GM12878 (cell line): Measurements from ENCODE around the gene B4GALNT4. TPM values are rescaled to one million over a fixed set of nuclear protein-coding genes. Genes with fewer than 3 reads are reported as not detected.
A peak's percentile ranks its signal among the peaks of the same experiment; 100 is the strongest.

Experiments used
- ATAC-seq: fragments of 200-7000 bp; cut with Tn5 transposase; 3 replicates; pipeline ENCODE4 v1.9.1; 2020; ENCODE audit warnings: mild to moderate bottlenecking, moderate library complexity
- BruUV-seq: library from RNA; stranded (reverse); fragments of 400-500 nt; replicated peaks from 2 replicates; lab custom pipeline; 2021; lab: Mats Ljungman, UMichigan
- CTCF ChIA-PET: fragments of 300-600 bp; sonication (Branson Sonifier 250); formaldehyde crosslinking; extraction: SDS; loops from one replicate; lab custom pipeline; 2021; ENCODE audit warnings: inconsistent platforms; lab: Yijun Ruan, JAX
- POLR2A ChIA-PET: fragments of 350-600 bp; formaldehyde crosslinking; extraction: SDS; loops from one replicate; lab custom pipeline; 2021; ENCODE audit warnings: inconsistent platforms; lab: Charles Lee
- RAD21 ChIA-PET: fragments of 300-600 bp; sonication (Branson Sonifier 250); formaldehyde crosslinking; loops from one replicate; lab custom pipeline; 2023; ENCODE audit warnings: antibody characterized with exemption; ENCODE audit not compliant: unreplicated experiment; lab: Charles Lee
- SMC1A ChIA-PET: fragments of 300-600 bp; sonication (Branson Sonifier 250); formaldehyde crosslinking; loops from one replicate; lab custom pipeline; 2023; ENCODE audit not compliant: unreplicated experiment, uncharacterized antibody; lab: Charles Lee
- DNase-seq: peaks from one replicate; pipeline ENCODE4 v3.0.0-alpha.2; 2011; ENCODE audit warnings: low read depth, low spot score
- FAIRE-seq: peaks from 3 replicates; lab custom pipeline; 2011; peaks lifted over from hg19 to GRCh38; lab: Jason Lieb, UNC
- H2AFZ ChIP-seq: 2 replicates; pipeline ENCODE4 v1.6.0; 2011; ENCODE audit warnings: low read depth, low read length, control low read depth; ENCODE audit not compliant: control insufficient read depth
- H3K27ac ChIP-seq: 2 replicates; pipeline ENCODE4 v1.5.1; 2011; ENCODE audit warnings: control low read depth; ENCODE audit not compliant: control insufficient read depth, insufficient read depth
- H3K27me3 ChIP-seq, 2 experiments: replicated peaks in 1 of 2; 2 replicates each; pipeline versions ENCODE4 v1.6.0 to v1.6.1; 2011; ENCODE audit warnings: low read length in 1 of 2; ENCODE audit not compliant: control insufficient read depth in 2 of 2, insufficient read depth in 2 of 2
- H3K36me3 ChIP-seq, 2 experiments: 2 replicates each; pipeline ENCODE4 v1.5.1; 2011; ENCODE audit warnings: low read length in 1 of 2; ENCODE audit not compliant: control insufficient read depth in 2 of 2, insufficient read depth in 2 of 2
- H3K4me1 ChIP-seq: 2 replicates; pipeline ENCODE4 v1.6.1; 2011; ENCODE audit warnings: mild to moderate bottlenecking, low read length, moderate library complexity, mixed read lengths; ENCODE audit not compliant: control insufficient read depth, insufficient read depth
- H3K4me2 ChIP-seq: 2 replicates; pipeline ENCODE4 v1.6.0; 2011; ENCODE audit warnings: control low read depth; ENCODE audit not compliant: control insufficient read depth, insufficient read depth
- H3K4me3 ChIP-seq: fragments of 200-600 bp; sonication (generic); 2 replicates; pipeline ENCODE4 v1.5.1; 2016
- H3K79me2 ChIP-seq: 2 replicates; pipeline ENCODE4 v1.6.0; 2011; ENCODE audit warnings: low read length; ENCODE audit not compliant: control insufficient read depth, insufficient read depth
- H3K9ac ChIP-seq: 2 replicates; pipeline ENCODE4 v1.8.0; 2011; ENCODE audit warnings: low read length, control low read depth, mixed read lengths; ENCODE audit not compliant: control insufficient read depth, insufficient read depth
- H3K9me3 ChIP-seq: replicated peaks from 3 replicates; pipeline ENCODE4 v1.5.1; 2011; ENCODE audit warnings: mild to moderate bottlenecking, low read length; ENCODE audit not compliant: control insufficient read depth, insufficient read depth
- H4K20me1 ChIP-seq: 2 replicates; pipeline ENCODE4 v1.6.0; 2011; ENCODE audit not compliant: control insufficient read depth, insufficient read depth
- BHLHE40 ChIP-seq, 2 experiments: fragments of 450-650 bp in 1 of 2; IDR thresholded peaks; 2 replicates each; pipeline ENCODE4 v1.6.1; 2011 to 2017; ENCODE audit warnings: low read depth in 2 of 2, borderline replicate concordance in 1 of 2, improper control_type of control experiment in 1 of 2, low read length in 1 of 2, mild to moderate bottlenecking in 1 of 2
- BMI1 ChIP-seq: fragments of 450-650 bp; IDR thresholded peaks from 2 replicates; pipeline ENCODE4 v1.6.1; 2016; ENCODE audit warnings: mild to moderate bottlenecking, moderate library complexity, borderline replicate concordance
- CBFB ChIP-seq: IDR thresholded peaks from 2 replicates; pipeline ENCODE4 v1.6.1; 2016; ENCODE audit warnings: antibody characterized with exemption, low read depth
- CBX5 ChIP-seq: sonication (generic); IDR thresholded peaks from 2 replicates; pipeline ENCODE4 v1.6.1; 2016; ENCODE audit warnings: low read depth, moderate library complexity, mild to moderate bottlenecking, inconsistent platforms
- GATAD2B ChIP-seq: fragments of 450-650 bp; conservative IDR thresholded peaks from 2 replicates; pipeline ENCODE4 v1.6.1; 2017; ENCODE audit warnings: low read depth, mild to moderate bottlenecking, moderate library complexity
- IKZF2 ChIP-seq, 2 experiments: fragments of 450-650 bp; IDR thresholded peaks; 2 replicates each; pipeline ENCODE4 v1.6.1; 2017; ENCODE audit warnings: mild to moderate bottlenecking in 2 of 2, moderate library complexity in 2 of 2
- JUNB ChIP-seq: IDR thresholded peaks from 2 replicates; pipeline ENCODE4 v1.6.1; 2016; ENCODE audit warnings: antibody characterized with exemption, mild to moderate bottlenecking
- LARP7 ChIP-seq: fragments of 450-650 bp; IDR thresholded peaks from 2 replicates; pipeline ENCODE4 v1.6.1; 2017; ENCODE audit warnings: mild to moderate bottlenecking
- MEF2A ChIP-seq: IDR thresholded peaks from 2 replicates; pipeline ENCODE4 v1.6.1; 2011; ENCODE audit warnings: low read depth, mild to moderate bottlenecking, low read length, moderate library complexity; ENCODE audit not compliant: insufficient read depth
- MEF2B ChIP-seq: fragments of 450-650 bp; IDR thresholded peaks from 2 replicates; pipeline ENCODE4 v1.6.1; 2018; ENCODE audit warnings: mild to moderate bottlenecking, moderate library complexity; ENCODE audit not compliant: partially characterized antibody, poor library complexity, severe bottlenecking
- NFIC ChIP-seq: IDR thresholded peaks from 2 replicates; pipeline ENCODE4 v1.6.1; 2012; ENCODE audit warnings: low read depth, mild to moderate bottlenecking, inconsistent platforms, low read length, moderate library complexity
- NFXL1 ChIP-seq: fragments of 450-650 bp; IDR thresholded peaks from 2 replicates; pipeline ENCODE4 v1.6.1; 2017; ENCODE audit warnings: antibody characterized with exemption, mild to moderate bottlenecking, borderline replicate concordance
- NR2C2 ChIP-seq: IDR thresholded peaks from 2 replicates; pipeline ENCODE4 v1.6.1; 2011; ENCODE audit warnings: borderline replicate concordance, low read depth; ENCODE audit not compliant: control insufficient read depth, insufficient read length
- POLR2A ChIP-seq: IDR thresholded peaks from 2 replicates; pipeline ENCODE4 v1.6.1; 2011; ENCODE audit warnings: low read depth, mild to moderate bottlenecking, low read length
- POLR2AphosphoS5 ChIP-seq: IDR thresholded peaks from 2 replicates; pipeline ENCODE4 v1.6.1; 2011; ENCODE audit warnings: mild to moderate bottlenecking, low read length, inconsistent platforms
- RCOR1 ChIP-seq: conservative IDR thresholded peaks from 2 replicates; pipeline ENCODE4 v1.6.1; 2012; ENCODE audit warnings: low read depth, low read length, improper control_type of control experiment
- RFX5 ChIP-seq: IDR thresholded peaks from 2 replicates; pipeline ENCODE4 v1.6.1; 2011; ENCODE audit warnings: low read depth, low read length, improper control_type of control experiment
- SMAD1 ChIP-seq: fragments of 450-650 bp; IDR thresholded peaks from 2 replicates; pipeline ENCODE4 v1.6.1; 2018; ENCODE audit warnings: mild to moderate bottlenecking, low read depth; ENCODE audit not compliant: partially characterized antibody
- SPI1 ChIP-seq: IDR thresholded peaks from 2 replicates; pipeline ENCODE4 v1.6.1; 2011; ENCODE audit warnings: low read depth, mild to moderate bottlenecking, low read length, moderate library complexity, borderline replicate concordance; ENCODE audit not compliant: insufficient read depth
- SREBF2 ChIP-seq: IDR thresholded peaks from 2 replicates; pipeline ENCODE4 v1.6.1; 2012; ENCODE audit warnings: mild to moderate bottlenecking, low read length
- TCF12 ChIP-seq: IDR thresholded peaks from 2 replicates; pipeline ENCODE4 v1.6.1; 2011; ENCODE audit warnings: low read depth, mild to moderate bottlenecking, low read length
- YY1 ChIP-seq: IDR thresholded peaks from 2 replicates; pipeline ENCODE4 v1.6.1; 2011; ENCODE audit warnings: low read depth, mild to moderate bottlenecking, low read length
- WGBS: methylation state at CpG from one replicate; pipeline ENCODE4 v1.1.6; 2016; ENCODE audit warnings: low lambda C conversion rate; ENCODE audit not compliant: insufficient replicate concordance, insufficient coverage; ENCODE audit errors: missing lambda C conversion rate; 5-methylcytosine and 5-hydroxymethylcytosine counted together
- in situ Hi-C: fragments of 300-500 bp; cut with MboI; formaldehyde crosslinking; loops from 9 replicates; pipeline ENCODE4 v1.14.3; 2018; ENCODE audit warnings: mixed read lengths
- intact Hi-C: fragments of 100-400 bp; cut with micrococcal nuclease; formaldehyde crosslinking; loops from one replicate; pipeline ENCODE4 v1.14.2; 2022; ENCODE audit not compliant: unreplicated experiment
- polyA plus RNA-seq, 11 experiments: library from polyadenylated mRNA; depleted of rRNA in 4 of 11; unstranded in 6 of 11; stranded (reverse) in 5 of 11; fragments of >200 nt; fragmentation: Nextera tagmentation in 4 of 11; fragmentation: Illumina TruSeq in 1 of 11; extraction: Ambion mirVana in 4 of 11; extraction: Trizol in 1 of 11; gene quantifications; 1 replicate in 1 of 11; 2 replicates in 10 of 11; pipeline versions ENCODE4 v1.2.1 to v1.2.3, GENCODE V29; 2011 to 2016; ENCODE audit warnings: inconsistent platforms in 2 of 11, missing spikeins in 2 of 11, low read depth in 1 of 11
- total RNA-seq, 4 experiments: library from RNA; depleted of rRNA in 3 of 4; stranded (reverse); fragments of >200 nt in 3 of 4; fragmentation: Illumina TruSeq in 1 of 4; extraction: Trizol in 1 of 4; gene quantifications; 2 replicates each; pipeline versions ENCODE4 v1.2.1 to v1.2.3, GENCODE V29; 2013 to 2021
- TF ChIP-seq, protein P1 (sequence below): IDR thresholded peaks from 2 replicates; pipeline ENCODE4 v1.6.1; 2012; ENCODE audit warnings: low read depth, low read length, improper control_type of control experiment
- TF ChIP-seq, protein P2 (sequence below): IDR thresholded peaks from 2 replicates; pipeline ENCODE4 v1.6.1; 2012; ENCODE audit warnings: low read depth, low read length, improper control_type of control experiment

Gene B4GALNT4
- total and polyA plus RNA-seq, 10 of the 15 experiments (the other 5 are each of a cell fraction or from before 2014, with no cell fraction given) = 0.04 to 0.82 (median 0.40) TPM; not detected in 6

DNA sequence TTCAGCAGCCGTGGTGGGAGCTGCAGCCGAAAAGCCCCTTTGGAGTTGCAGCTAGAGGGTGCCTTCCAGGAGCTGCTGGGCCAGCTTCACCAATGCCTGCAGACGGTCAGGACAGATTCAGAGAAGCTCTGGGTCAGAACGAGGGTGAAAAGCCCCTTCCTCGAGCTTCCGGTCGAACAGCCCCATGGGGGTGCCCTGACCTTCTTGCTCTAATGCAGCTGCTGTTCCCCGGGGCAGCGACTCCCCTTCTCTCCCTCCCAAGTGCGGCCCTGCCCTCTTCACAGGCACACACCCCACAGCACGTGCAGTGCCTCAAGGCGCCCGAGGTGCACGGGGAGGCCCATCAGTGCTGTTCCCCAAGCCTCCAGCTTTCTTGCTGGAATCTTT, 39.0 kb upstream of the B4GALNT4 start (continued):
- TF ChIP-seq TCF12 (0 out of 2 replicates have a peak, but pooled peaks have one; percentile 19), YY1 (no peak), SMAD1 (no peak), GATAD2B (no peak), POLR2A (0 out of 2 replicates have a peak, but pooled peaks have one; percentile 39), BHLHE40 (IDR thresholded peaks at IDR 0.05; ENCODE audit: borderline replicate concordance in 1 of 2, low read depth in 2 of 2, low read length in 1 of 2) (peak; percentile 85 to 95; a peak in 3 of 4 replicates), NR2C2 (no peak), NFXL1 (no peak)
- TF ChIP-seq, protein P1, sequence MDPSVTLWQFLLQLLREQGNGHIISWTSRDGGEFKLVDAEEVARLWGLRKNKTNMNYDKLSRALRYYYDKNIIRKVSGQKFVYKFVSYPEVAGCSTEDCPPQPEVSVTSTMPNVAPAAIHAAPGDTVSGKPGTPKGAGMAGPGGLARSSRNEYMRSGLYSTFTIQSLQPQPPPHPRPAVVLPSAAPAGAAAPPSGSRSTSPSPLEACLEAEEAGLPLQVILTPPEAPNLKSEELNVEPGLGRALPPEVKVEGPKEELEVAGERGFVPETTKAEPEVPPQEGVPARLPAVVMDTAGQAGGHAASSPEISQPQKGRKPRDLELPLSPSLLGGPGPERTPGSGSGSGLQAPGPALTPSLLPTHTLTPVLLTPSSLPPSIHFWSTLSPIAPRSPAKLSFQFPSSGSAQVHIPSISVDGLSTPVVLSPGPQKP = no peak
- TF ChIP-seq, protein P2, sequence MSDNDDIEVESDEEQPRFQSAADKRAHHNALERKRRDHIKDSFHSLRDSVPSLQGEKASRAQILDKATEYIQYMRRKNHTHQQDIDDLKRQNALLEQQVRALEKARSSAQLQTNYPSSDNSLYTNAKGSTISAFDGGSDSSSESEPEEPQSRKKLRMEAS = peak; percentile 66

DNA sequence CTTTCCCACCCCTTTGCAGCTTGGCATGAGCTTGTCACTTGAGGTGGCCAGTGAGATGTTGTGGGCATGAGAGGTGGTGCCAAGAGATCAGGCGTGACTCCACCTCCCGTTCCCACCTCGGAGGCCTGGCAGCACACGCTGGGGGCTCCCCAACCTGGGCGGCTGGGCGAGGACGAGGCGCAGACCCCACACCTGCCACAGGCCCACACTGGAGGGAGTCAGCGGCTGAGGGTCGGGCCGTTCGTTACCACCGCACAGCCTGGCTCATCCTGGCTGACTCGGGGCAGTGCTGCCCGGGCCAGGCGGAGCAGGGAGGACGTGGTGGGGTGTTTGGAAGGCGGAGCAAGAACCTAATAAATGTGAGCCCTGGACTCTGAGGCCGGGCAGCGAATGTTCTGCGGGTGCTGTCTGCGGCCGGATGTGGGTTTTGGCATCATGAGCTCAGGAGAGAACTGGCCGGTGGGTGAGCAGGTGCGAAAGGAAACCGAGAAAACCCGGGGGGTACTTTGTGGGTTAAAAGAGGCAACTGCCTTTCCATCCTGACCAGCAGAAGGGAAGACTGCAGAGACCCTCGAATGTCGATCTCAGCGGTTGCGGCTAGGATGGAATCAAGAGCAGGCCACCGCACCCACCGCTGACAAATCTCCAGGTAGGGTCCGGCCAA, 38.5 kb upstream of the B4GALNT4 start:
- intact Hi-C loops = loop anchor here (2.0 kb wide), 1 partner anchor 16 kb away; the partner anchor contains the start of gene IFITM1
- Histone ChIP-seq H3K36me3 (no peaks in the 10 kb centered on the region), H3K9ac (peak overlapping the region; percentile 44; the same call in 1 of the 2 replicates), H3K4me3 (no peak overlapping the region), H3K79me2 (peaks cover 4% of the 10 kb centered on the region), H3K9me3 (peaks cover 5% of the 10 kb centered on the region; the same call in 2 of the 3 replicates), H3K4me1 (peaks cover 48% of the 10 kb centered on the region), H3K4me2 (peak overlapping the region; percentile 89), H2AFZ (peak overlapping the region; percentile 24), H3K27me3 (no peaks in the 10 kb centered on the region), H4K20me1 (no peaks in the 10 kb centered on the region), H3K27ac (peak overlapping the region; percentile 82)
- no TSS peak for BruUV-seq
- FAIRE-seq (no peak), ATAC-seq (peak; percentile 61), DNase-seq (no peak)
- WGBS = 5% methylated on average over 34 of the region's 34 CpGs
- ChIA-PET RAD21 (interaction anchor here (0.5 to 5.2 kb wide), 11 partner anchors 10 to 65 kb away, joined by 3 to 68 read pairs (median 8); no protein-coding TSS in a partner anchor), SMC1A (interaction anchor here (1.1 to 4.5 kb wide), 10 partner anchors 9 to 25 kb away, joined by 3 to 44 read pairs (median 16); no protein-coding TSS in a partner anchor), POLR2A (interaction anchor here (0.5 to 6.0 kb wide), 12 partner anchors 9 to 125 kb away, joined by 3 to 86 read pairs (median 15); partner anchors contain the start of genes BET1L, IFITM1 and RIC8A), CTCF (interaction anchor here (0.8 to 5.4 kb wide), 10 partner anchors 9 to 119 kb away, joined by 3 to 43 read pairs (median 12); partner anchors contain the start of genes IFITM2 and PTDSS2)
- in situ Hi-C loops = no loop called here
- TF ChIP-seq GATAD2B = peak; percentile 82
- TF ChIP-seq NFIC = peak; percentile 72; the same call in 1 of the 2 replicates
- TF ChIP-seq MEF2B = peak; percentile 43
- 0 out of 2 replicates have a peak, but pooled peaks have one; percentile 35 for TF ChIP-seq MEF2A
- TF ChIP-seq IKZF2 (IDR thresholded peaks at IDR 0.05) = peak; percentile 89 to 90
- TF ChIP-seq CBFB = peak; percentile 85
- TF ChIP-seq POLR2AphosphoS5 = no peak
- TF ChIP-seq RCOR1 = 0 out of 2 replicates have a peak, but pooled peaks have one; percentile 48
- no peak; the same call in 1 of the 2 replicates for TF ChIP-seq JUNB
- TF ChIP-seq BMI1 = peak; percentile 48; the same call in 1 of the 2 replicates
- TF ChIP-seq CBX5 = no peak
- no peak for TF ChIP-seq SPI1
- peak; percentile 73 for TF ChIP-seq LARP7
- TF ChIP-seq RFX5 = no peak
- no peak for TF ChIP-seq SREBF2
